IMR-90 (cell line): ENCODE measurements around the gene PCNX2.

ENCODE experiments used
- FOS ChIP-seq: fragments of 150-350 bp; IDR thresholded peaks from 2 replicates; pipeline ENCODE4 v1.6.1; 2016; ENCODE audit warnings: low read depth, low read length
- MAFK ChIP-seq: IDR thresholded peaks from 2 replicates; pipeline ENCODE4 v1.6.1; 2012; ENCODE audit warnings: low read depth, low read length, improper control_type of control experiment
- POLR2A ChIP-seq: IDR thresholded peaks from 2 replicates; pipeline ENCODE4 v1.6.1; 2012; ENCODE audit warnings: mild to moderate bottlenecking, low read depth, low read length
- RAD21 ChIP-seq: IDR thresholded peaks from 2 replicates; pipeline ENCODE4 v1.6.1; 2012; ENCODE audit warnings: low read length, improper control_type of control experiment
- RFX5 ChIP-seq: IDR thresholded peaks from 2 replicates; pipeline ENCODE4 v1.8.0; 2012; ENCODE audit warnings: low read depth, mild to moderate bottlenecking, low read length, moderate library complexity
- TF ChIP-seq, protein P1 (sequence below): conservative IDR thresholded peaks from 2 replicates; pipeline ENCODE4 v1.5.1; 2012; ENCODE audit warnings: mild to moderate bottlenecking, low read depth, low read length, improper control_type of control experiment

DNA sequence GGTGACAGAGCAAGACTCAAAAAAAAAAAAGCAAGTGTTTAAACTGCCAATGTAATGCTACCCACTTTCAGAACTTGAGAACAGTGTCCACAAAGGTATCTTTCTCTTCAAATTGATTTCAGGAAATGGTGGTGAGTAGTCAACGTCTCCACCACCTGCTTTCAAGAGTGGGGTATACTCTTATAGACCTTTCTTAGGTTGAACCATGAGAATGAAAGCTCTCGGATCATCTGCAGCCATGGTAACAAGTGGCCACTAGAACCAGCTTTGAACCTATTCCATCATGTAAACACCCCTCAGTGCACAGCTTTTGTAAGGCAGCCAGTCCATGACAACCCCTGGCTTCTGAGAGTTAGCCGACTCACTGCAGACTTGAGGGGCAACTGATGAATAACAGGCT, 237.7 kb downstream of the PCNX2 start:
- no peak for TF ChIP-seq POLR2A
- TF ChIP-seq, protein P1, sequence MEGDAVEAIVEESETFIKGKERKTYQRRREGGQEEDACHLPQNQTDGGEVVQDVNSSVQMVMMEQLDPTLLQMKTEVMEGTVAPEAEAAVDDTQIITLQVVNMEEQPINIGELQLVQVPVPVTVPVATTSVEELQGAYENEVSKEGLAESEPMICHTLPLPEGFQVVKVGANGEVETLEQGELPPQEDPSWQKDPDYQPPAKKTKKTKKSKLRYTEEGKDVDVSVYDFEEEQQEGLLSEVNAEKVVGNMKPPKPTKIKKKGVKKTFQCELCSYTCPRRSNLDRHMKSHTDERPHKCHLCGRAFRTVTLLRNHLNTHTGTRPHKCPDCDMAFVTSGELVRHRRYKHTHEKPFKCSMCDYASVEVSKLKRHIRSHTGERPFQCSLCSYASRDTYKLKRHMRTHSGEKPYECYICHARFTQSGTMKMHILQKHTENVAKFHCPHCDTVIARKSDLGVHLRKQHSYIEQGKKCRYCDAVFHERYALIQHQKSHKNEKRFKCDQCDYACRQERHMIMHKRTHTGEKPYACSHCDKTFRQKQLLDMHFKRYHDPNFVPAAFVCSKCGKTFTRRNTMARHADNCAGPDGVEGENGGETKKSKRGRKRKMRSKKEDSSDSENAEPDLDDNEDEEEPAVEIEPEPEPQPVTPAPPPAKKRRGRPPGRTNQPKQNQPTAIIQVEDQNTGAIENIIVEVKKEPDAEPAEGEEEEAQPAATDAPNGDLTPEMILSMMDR = no peak
- TF ChIP-seq RAD21 = no peak
- no peak for TF ChIP-seq MAFK
- TF ChIP-seq FOS = no peak
- TF ChIP-seq RFX5 = no peak
